Stomach smooth muscle (tissue), 2 donors: ENCODE data around the gene DCTN3.
"Not testable (repeated sequence)": the region's sequence is repeated elsewhere in the genome, so short reads cannot be mapped to it uniquely, and the experiment has no call there.

Experiments
- H3K27ac ChIP-seq: one replicate; pipeline ENCODE4 v1.7.0; 2013; ENCODE audit warnings: mild to moderate bottlenecking, low read length, inconsistent platforms
- H3K27me3 ChIP-seq, 2 donors: one replicate each; pipeline ENCODE4 v1.7.0; 2013; ENCODE audit warnings: low read length in 2 of 2; ENCODE audit not compliant: insufficient read depth in 2 of 2, control insufficient read depth in 1 of 2
- H3K36me3 ChIP-seq, 2 donors: one replicate each; pipeline ENCODE4 v1.7.0; 2013; ENCODE audit warnings: low read length in 2 of 2; ENCODE audit not compliant: control insufficient read depth in 2 of 2, insufficient read depth in 2 of 2
- H3K4me1 ChIP-seq: one replicate; pipeline ENCODE4 v1.7.0; 2013; ENCODE audit warnings: low read length; ENCODE audit not compliant: control insufficient read depth, insufficient read depth
- H3K4me3 ChIP-seq, 2 donors: one replicate each; pipeline ENCODE4 v1.7.0; 2013; ENCODE audit warnings: low read length in 2 of 2
- H3K9ac ChIP-seq, 2 donors: one replicate each; pipeline ENCODE4 v1.7.0; 2013; ENCODE audit warnings: low read length in 2 of 2, mild to moderate bottlenecking in 1 of 2
- H3K9me3 ChIP-seq, 2 donors: one replicate each; pipeline ENCODE4 v1.7.0; 2013; ENCODE audit warnings: low read length in 2 of 2; ENCODE audit not compliant: control insufficient read depth in 2 of 2
- donor health status: healthy.
- donor health status: Pancreatic carcinoma.

Gene DCTN3

DNA sequence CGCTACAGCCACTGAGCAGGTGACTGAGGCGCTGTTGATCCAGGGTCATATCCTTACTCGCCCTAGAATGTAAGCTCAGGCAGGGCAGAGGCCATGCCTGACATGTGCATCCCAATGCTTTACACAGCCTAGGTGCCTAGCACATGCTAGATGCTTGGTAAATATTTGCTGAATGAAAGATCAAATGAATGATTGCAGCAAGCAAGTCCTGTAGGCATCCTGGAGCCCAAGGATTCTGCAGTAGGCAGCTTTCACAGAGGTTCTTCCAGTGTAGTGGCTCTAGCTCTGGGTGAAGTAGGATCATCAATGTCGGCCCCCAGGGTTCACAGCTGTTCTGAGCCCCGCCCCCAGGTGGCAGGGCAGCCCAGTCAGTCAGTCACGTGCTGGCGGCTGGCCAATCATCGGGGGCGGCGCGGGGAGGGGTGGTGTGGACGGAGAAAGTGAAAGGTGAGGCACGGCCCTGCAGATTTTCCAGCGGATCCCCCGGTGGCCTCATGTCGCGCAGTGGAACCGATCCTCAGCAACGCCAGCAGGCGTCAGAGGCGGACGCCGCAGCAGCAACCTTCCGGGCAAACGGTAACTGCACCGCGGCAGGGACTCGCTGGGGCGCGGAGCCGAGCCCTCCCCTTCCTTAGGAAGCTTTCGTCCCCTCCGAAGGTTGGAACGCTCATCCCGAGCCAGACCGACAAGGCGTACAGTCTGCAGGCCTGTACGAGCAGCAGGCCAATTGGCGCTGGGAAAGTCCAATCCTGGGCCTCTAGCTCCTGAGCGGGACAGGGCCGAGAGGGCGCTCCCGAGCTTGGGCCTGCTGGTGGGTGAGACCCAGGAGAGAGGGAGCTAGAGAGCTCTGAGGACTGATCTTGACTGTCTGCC is 26.2 kb upstream of the DCTN3 start, which contains the start of gene GALT:
Gene GALT (plus strand): TSS at position 465 of the 873 bp plus-strand sequence. CDS start 30 bp downstream, at position 495.
- peaks cover 13 to 20% of the 10 kb centered on the region in 2 donors for H3K36me3 ChIP-seq
- H3K4me3 ChIP-seq, result peak within 1 kb of the TSS; percentile 85 to 93
- no peaks in the 10 kb centered on the region for H3K27me3 ChIP-seq
- H3K9ac ChIP-seq, result peak within 1 kb of the TSS; percentile 90 to 92
- peak within 1 kb of the TSS; percentile 84 for H3K27ac ChIP-seq
- H3K4me1 ChIP-seq, result peaks cover 38% of the 10 kb centered on the region
- H3K9me3 ChIP-seq, result no peaks in the 10 kb centered on the region

DNA sequence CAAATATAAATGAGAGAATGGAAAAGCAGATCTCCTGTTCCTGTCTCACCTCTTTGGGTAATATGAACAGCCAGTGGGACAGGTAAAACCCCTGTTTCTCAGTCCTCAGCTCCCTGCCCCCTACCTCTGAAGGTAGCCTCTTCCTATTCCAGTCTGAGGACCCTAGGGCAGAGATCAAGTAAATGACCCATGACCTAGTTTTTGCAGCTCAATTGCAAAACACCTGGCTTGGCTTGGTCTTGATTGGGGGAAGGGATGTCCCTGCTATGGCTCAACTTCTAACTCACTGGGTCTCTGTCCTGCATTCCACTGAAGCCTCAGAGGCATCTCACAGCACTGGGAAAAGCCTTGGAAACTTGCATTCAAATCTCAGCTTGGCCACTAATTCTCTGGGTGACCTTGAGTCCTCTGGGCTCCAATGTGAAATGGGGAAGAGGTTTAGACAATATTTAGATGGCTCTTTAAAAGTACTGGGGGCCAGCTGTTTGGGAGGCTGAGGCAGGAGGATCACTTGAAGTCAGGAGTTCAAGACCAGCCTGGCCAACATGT is 24.5 kb upstream of the DCTN3 start:
- Histone ChIP-seq H3K9ac (no peak overlapping the region), H3K4me1 (peaks cover 25% of the 10 kb centered on the region), H3K36me3 (peaks cover 13 to 16% of the 10 kb centered on the region in 2 donors), H3K9me3 (no peaks in the 10 kb centered on the region), H3K27ac (no peak overlapping the region), H3K4me3 (no peak overlapping the region), H3K27me3 (no peaks in the 10 kb centered on the region)

- Histone ChIP-seq H3K9me3 (no peaks in the 10 kb centered on the region), H3K4me1 (peaks cover 24% of the 10 kb centered on the region), H3K36me3 (no peaks in the 10 kb centered on the region), H3K9ac (no peak overlapping the region), H3K27me3 (no peaks in the 10 kb centered on the region), H3K27ac (no peak overlapping the region), H3K4me3 (no peak overlapping the region)
These were observed 22.4 kb upstream of the DCTN3 start for GRCh38 chr9:34642679-34643078.

- not testable (repeated sequence) for H3K36me3 ChIP-seq, H3K27ac ChIP-seq, H3K9ac ChIP-seq, H3K9me3 ChIP-seq, H3K4me3 ChIP-seq, H3K27me3 ChIP-seq
- H3K4me1 ChIP-seq, result peaks cover 27% of the 10 kb centered on the region
These were observed 19.0 kb upstream of the DCTN3 start for GRCh38 chr9:34639322-34639721.

DNA sequence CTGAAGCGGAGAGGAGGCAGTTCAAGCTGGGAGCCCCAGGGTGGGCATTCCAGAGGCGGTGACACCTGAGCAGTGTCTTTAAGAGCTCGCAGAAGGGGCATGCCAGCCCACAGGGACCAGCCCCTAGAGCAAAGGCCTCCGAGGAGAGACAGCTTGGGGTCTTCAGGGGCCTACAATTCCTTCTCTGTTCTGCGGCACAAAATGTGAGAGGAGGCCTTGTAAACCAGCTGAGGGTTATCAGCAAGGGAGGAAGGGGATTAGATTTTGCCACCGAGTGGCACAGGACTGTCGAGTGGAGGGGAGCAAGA is 17.8 kb upstream of the DCTN3 start:
- Histone ChIP-seq H3K9me3 (no peaks in the 10 kb centered on the region), H3K9ac (peak overlapping the region; percentile 91 to 95), H3K4me3 (peak overlapping the region; percentile 86 to 87), H3K36me3 (peaks cover 0 to 2% of the 10 kb centered on the region in 2 donors), H3K27ac (peak overlapping the region; percentile 81), H3K27me3 (no peaks in the 10 kb centered on the region), H3K4me1 (peaks cover 33% of the 10 kb centered on the region)

DNA sequence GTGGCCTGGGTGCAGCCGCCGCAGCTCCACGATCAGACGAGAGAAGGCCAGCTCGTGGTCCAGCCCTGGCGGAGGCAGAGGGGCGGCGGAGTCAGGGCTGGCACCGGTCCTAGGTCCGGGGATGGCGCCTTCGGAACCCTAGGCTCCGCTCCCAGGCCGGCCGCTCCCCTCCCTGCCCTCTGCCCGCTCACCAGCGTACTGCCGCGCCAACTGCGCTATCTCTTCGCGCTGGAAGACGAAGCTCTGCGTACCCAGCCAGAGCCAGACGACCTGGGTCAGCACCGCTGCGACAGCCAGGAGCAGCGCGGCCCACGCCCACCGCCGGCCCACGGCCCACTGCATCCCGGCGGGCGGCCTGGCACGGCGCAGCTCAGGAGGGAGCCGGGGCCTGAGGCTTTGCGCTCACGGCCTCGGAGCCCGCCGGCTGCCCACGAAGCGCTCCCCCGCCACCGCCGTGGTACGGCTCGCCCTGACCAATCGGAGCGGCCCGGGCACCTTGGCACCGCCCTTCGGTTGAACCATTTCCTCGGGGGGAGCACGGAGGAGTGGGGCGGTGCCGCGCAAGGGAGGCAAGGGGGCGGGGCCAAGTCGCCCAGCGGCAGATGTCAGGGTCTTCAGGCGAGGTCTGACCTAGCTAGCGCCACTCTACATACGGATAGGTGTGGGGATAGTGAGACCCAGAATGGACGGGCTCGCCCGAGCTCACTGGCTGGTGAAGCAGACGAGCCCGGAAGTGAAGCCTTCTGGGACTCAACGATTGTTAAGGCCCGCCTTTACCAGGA is 17.3 kb upstream of the DCTN3 start, which contains the start of gene SIGMAR1:
Gene SIGMAR1 (minus strand): TSS at position 432 of the 782 bp plus-strand sequence. CDS start 90 bp downstream, at position 342.
- Histone ChIP-seq H3K27me3 (no peaks in the 10 kb centered on the region), H3K4me1 (peaks cover 33% of the 10 kb centered on the region), H3K27ac (peak within 1 kb of the TSS; percentile 81), H3K9ac (peak within 1 kb of the TSS; percentile 91 to 95), H3K4me3 (peak within 1 kb of the TSS; percentile 86 to 87), H3K36me3 (peaks cover 0 to 2% of the 10 kb centered on the region in 2 donors), H3K9me3 (no peaks in the 10 kb centered on the region)

GRCh38 chr9:34636791-34637355 is 16.6 kb upstream of the DCTN3 start:
- peaks cover 0 to 2% of the 10 kb centered on the region in 2 donors for H3K36me3 ChIP-seq
- no peaks in the 10 kb centered on the region for H3K9me3 ChIP-seq
- H3K4me3 ChIP-seq, result peak overlapping the region; percentile 86 to 87
- no peaks in the 10 kb centered on the region for H3K27me3 ChIP-seq
- peak overlapping the region; percentile 81 for H3K27ac ChIP-seq
- peaks cover 33% of the 10 kb centered on the region for H3K4me1 ChIP-seq
- H3K9ac ChIP-seq, result peak overlapping the region; percentile 60 to 91

DNA sequence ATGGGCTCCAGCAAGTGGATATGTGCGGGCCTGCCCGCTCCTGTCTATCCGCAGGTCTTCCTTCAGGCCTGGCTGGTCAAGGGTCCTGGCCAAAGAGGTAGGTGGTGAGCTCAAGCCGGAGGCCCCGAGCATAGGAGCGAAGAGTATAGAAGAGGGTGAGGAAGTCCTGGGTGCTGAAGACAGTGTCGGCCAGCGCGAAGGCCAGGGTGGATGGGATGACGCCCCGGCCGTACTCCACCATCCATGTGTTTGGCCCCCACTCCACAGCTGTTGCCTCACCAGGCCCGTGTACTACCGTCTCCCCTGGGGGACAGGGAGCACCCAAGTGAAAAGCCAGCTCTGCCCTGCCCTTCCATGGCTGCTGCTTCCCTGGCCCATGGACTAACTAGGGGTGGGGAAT is 15.3 kb upstream of the DCTN3 start:
- Histone ChIP-seq H3K9me3 (no peaks in the 10 kb centered on the region), H3K27ac (no peak overlapping the region), H3K9ac (peak overlapping the region in 1 of 2 donors; percentile 29), H3K4me3 (peak overlapping the region in 1 of 2 donors; percentile 22), H3K36me3 (peaks cover 0 to 2% of the 10 kb centered on the region in 2 donors), H3K4me1 (peaks cover 33% of the 10 kb centered on the region), H3K27me3 (no peaks in the 10 kb centered on the region)

DNA sequence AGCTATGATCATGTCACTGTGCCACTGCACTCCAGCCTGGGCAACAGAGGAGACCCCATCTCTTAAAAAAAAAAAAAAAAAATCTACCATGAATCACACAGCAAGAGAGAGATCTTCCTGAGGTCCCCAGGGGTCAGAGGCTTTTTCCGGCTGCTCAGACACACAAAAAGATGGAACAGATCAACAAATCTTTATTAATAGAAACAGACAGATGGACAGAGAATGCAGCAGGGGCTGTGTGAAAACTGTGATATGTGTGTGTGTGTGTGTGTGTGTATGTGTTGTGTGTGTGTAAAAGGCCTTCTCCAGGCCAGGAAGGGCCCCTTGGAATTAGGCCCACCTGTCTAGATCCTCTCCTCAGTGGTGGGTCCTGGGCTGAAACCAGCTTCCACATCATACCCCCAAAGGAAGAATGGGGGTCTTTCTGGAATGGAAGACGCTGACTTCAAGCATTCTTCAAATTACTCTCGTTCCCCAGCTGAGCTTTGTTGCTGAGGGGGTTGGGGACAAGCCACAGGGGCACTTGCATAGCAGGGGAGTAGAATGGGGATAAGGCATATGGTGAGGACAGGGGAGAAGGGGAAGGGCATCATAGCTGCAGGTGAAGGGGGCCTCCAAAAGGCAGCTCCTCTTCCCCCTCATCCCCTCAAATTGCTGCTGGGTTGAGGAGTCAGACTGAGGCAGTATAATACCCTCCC is 14.4 kb upstream of the DCTN3 start:
- H3K27me3 ChIP-seq, result no peaks in the 10 kb centered on the region
- H3K27ac ChIP-seq, result no peak overlapping the region
- H3K4me1 ChIP-seq, result peaks cover 33% of the 10 kb centered on the region
- H3K9me3 ChIP-seq, result no peaks in the 10 kb centered on the region
- no peak overlapping the region for H3K4me3 ChIP-seq
- H3K9ac ChIP-seq, result no peak overlapping the region
- peaks cover 0 to 2% of the 10 kb centered on the region in 2 donors for H3K36me3 ChIP-seq
